ENCODE measurements around the gene CT47A7. TPM values are rescaled to one million over a fixed set of nuclear protein-coding genes. Genes with fewer than 3 reads are reported as not detected.

The CT47A7 gene
- not detected in 2 replicates for total RNA-seq

GRCh38 chrX:120956500-120956899 is at the start of gene CT47A7:
Gene CT47A7 (minus strand): TSS chrX:120956600. CDS start chrX:120956345, 255 bp downstream.

DNA sequence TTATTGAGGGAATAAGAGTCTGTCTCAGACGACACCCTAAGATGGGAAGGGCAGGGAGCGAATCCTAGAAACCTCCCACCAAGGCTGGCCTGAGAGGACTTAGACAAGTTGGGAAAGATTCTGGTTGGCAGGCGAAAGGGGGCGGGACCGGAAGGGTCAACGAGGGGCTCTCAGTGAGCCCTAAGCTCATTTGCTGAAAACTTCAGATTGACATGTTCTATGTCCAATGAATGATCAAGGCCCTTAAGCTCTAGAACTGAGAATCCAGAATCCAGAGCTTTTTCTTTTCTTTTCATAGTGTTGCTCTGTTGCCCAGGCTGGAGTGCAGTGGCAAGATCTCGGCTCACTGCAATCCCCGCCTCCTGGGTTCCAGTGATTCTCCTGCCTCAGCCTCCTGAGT is 29.3 kb upstream of the CT47A7 start, which contains the start of gene CT47A1:
Gene CT47A1 (minus strand): TSS at position 101 of the 400 bp plus-strand sequence. CDS start 231 bp downstream, outside the sequence.

Small RNAs within 50 kb of the gene (small RNA-seq; reads per million reads assigned to genes)
- not detected for gene AL670379.1
- gene AL670379.10, result not detected
- gene AL670379.11, result not detected
- not detected for gene AL670379.12
- not detected for gene AL670379.2
- gene AL670379.3, result not detected
- not detected for gene AL670379.4
- not detected for gene AL670379.5
- not detected for gene AL670379.6
- gene AL670379.7, result not detected
- not detected for gene AL670379.8
- gene AL670379.9, result not detected

Other genes starting within 250 kb of the CT47A7 start
- not detected in 2 replicates for gene CT47B1, start 80.7 kb downstream of the CT47A7 start, total RNA-seq
- gene CT47A11, start 19.4 kb downstream of the CT47A7 start, total RNA-seq, result not detected in 2 replicates
- not detected in 2 replicates for gene CT47A10, start 14.6 kb downstream of the CT47A7 start, total RNA-seq
- gene CT47A9, start 9.7 kb downstream of the CT47A7 start, total RNA-seq, result not detected in 2 replicates
- not detected in 2 replicates for gene CT47A8, start 4.9 kb downstream of the CT47A7 start, total RNA-seq
- not detected in 2 replicates for gene CT47A6, start 4.9 kb upstream of the CT47A7 start, total RNA-seq
- not detected in 2 replicates for gene CT47A5, start 9.7 kb upstream of the CT47A7 start, total RNA-seq
- gene CT47A4, start 14.6 kb upstream of the CT47A7 start, total RNA-seq, result not detected in 2 replicates
- gene CT47A3, start 19.5 kb upstream of the CT47A7 start, total RNA-seq, result not detected in 2 replicates
- not detected in 2 replicates for gene CT47A2, start 24.3 kb upstream of the CT47A7 start, total RNA-seq
- not detected in 2 replicates for gene CT47A1, start 29.2 kb upstream of the CT47A7 start, total RNA-seq
- gene GLUD2, start 91.0 kb upstream of the CT47A7 start, total RNA-seq, result 1.3 TPM in 2 replicates

Data from vein endothelial cell (primary cell).